ENCODE results near the gene PCDHGB6.
"Not testable (repeated sequence)": the region's sequence is repeated elsewhere in the genome, so short reads cannot be mapped to it uniquely, and the experiment has no call there.

PCDHGB6 gene

DNA sequence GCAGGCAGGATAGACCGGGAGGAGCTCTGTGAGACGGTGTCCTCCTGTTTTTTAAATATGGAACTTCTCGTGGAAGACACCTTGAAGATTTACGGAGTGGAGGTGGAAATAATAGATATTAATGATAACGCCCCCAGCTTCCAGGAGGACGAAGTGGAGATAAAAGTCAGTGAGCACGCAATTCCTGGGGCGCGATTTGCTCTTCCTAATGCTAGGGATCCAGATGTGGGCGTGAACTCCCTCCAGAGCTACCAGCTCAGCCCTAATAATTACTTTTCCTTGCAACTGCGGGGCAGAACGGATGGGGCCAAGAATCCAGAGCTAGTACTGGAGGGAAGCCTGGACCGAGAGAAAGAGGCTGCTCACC, 13.7 kb downstream of the PCDHGB6 start:
- H3K27ac Mint-ChIP-seq, result peak overlapping the region in 1 of 2 donors; percentile 42
- ATAC-seq, result no peak
- peaks cover 17 to 36% of the 10 kb centered on the region in 2 donors for H3K9me3 Mint-ChIP-seq
- peaks cover 95% of the 10 kb centered on the region for H3K27me3 Mint-ChIP-seq
- DNase-seq, result no peak
- H3K4me1 Mint-ChIP-seq, result peaks cover 21% of the 10 kb centered on the region
- H3K4me3 Mint-ChIP-seq, result peak overlapping the region; percentile 82 to 85

- DNase-seq, result no peak
- ATAC-seq, result no peak
- H3K27ac Mint-ChIP-seq, result no peak overlapping the region
- H3K9me3 Mint-ChIP-seq, result peaks cover 17 to 36% of the 10 kb centered on the region in 2 donors
- H3K4me1 Mint-ChIP-seq, result peaks cover 15% of the 10 kb centered on the region
- peaks cover 98% of the 10 kb centered on the region for H3K27me3 Mint-ChIP-seq
- no peak overlapping the region for H3K4me3 Mint-ChIP-seq
These were observed 15.0 kb downstream of the PCDHGB6 start for GRCh38 chr5:141422742-141423291.

GRCh38 chr5:141427783-141428426, 20.1 kb downstream of the PCDHGB6 start:
- Mint-ChIP-seq H3K9me3 (peaks cover 18 to 38% of the 10 kb centered on the region in 2 donors), H3K4me3 (no peak overlapping the region), H3K4me1 (peaks cover 20% of the 10 kb centered on the region), H3K27ac (peak overlapping the region in 1 of 2 donors; percentile 15), H3K27me3 (peaks cover 88% of the 10 kb centered on the region)
- DNase-seq (no peak), ATAC-seq (no peak)

GRCh38 chr5:141430332-141431113, 22.7 kb downstream of the PCDHGB6 start, which contains the start of gene PCDHGA12:
PCDHGA12 (plus strand) TSS chr5:141430507; CDS start chr5:141430760, 253 bp downstream.
- ATAC-seq (peak; percentile 83), DNase-seq (peak in 1 of 2 donors; percentile 46)
- peaks cover 20% of the 10 kb centered on the region for H3K4me1 Mint-ChIP-seq
- H3K4me3 Mint-ChIP-seq, result peak within 1 kb of the TSS; percentile 81 to 84
- peak within 1 kb of the TSS; percentile 72 to 76 for H3K27ac Mint-ChIP-seq
- peaks cover 18 to 49% of the 10 kb centered on the region in 2 donors for H3K9me3 Mint-ChIP-seq
- H3K27me3 Mint-ChIP-seq, result peaks cover 77% of the 10 kb centered on the region

DNA sequence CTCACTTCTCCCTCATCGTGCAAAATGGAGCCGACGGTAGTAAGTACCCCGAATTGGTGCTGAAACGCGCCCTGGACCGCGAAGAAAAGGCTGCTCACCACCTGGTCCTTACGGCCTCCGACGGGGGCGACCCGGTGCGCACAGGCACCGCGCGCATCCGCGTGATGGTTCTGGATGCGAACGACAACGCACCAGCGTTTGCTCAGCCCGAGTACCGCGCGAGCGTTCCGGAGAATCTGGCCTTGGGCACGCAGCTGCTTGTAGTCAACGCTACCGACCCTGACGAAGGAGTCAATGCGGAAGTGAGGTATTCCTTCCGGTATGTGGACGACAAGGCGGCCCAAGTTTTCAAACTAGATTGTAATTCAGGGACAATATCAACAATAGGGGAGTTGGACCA, 23.5 kb downstream of the PCDHGB6 start:
- Mint-ChIP-seq H3K4me3 (peak overlapping the region; percentile 81 to 84), H3K27ac (peak overlapping the region in 1 of 2 donors; percentile 12), H3K27me3 (peaks cover 69% of the 10 kb centered on the region), H3K9me3 (peaks cover 18 to 49% of the 10 kb centered on the region in 2 donors), H3K4me1 (peaks cover 20% of the 10 kb centered on the region)
- DNase-seq, result peak in 1 of 2 donors; percentile 40
- peak; percentile 53 for ATAC-seq

GRCh38 chr5:141432308-141432707, 24.5 kb downstream of the PCDHGB6 start:
- DNase-seq, H3K27ac Mint-ChIP-seq, ATAC-seq: not testable (repeated sequence)
- H3K27me3 Mint-ChIP-seq, result peaks cover 59% of the 10 kb centered on the region
- peak overlapping the region; percentile 81 to 84 for H3K4me3 Mint-ChIP-seq
- peaks cover 20% of the 10 kb centered on the region for H3K4me1 Mint-ChIP-seq
- peaks cover 18 to 49% of the 10 kb centered on the region in 2 donors for H3K9me3 Mint-ChIP-seq

DNA sequence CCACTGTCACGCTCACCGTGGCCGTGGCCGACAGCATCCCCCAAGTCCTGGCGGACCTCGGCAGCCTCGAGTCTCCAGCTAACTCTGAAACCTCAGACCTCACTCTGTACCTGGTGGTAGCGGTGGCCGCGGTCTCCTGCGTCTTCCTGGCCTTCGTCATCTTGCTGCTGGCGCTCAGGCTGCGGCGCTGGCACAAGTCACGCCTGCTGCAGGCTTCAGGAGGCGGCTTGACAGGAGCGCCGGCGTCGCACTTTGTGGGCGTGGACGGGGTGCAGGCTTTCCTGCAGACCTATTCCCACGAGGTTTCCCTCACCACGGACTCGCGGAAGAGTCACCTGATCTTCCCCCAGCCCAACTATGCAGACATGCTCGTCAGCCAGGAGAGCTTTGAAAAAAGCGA, 24.9 kb downstream of the PCDHGB6 start:
- not testable (repeated sequence) for DNase-seq, ATAC-seq, H3K4me3 Mint-ChIP-seq
- Mint-ChIP-seq H3K27me3 (peaks cover 55% of the 10 kb centered on the region), H3K4me1 (peaks cover 20% of the 10 kb centered on the region), H3K9me3 (peaks cover 18 to 47% of the 10 kb centered on the region in 2 donors), H3K27ac (peak overlapping the region in 1 of 2 donors; percentile 55)

- ATAC-seq, result no peak
- Mint-ChIP-seq H3K4me1 (peaks cover 20% of the 10 kb centered on the region), H3K27ac (no peak overlapping the region), H3K9me3 (peaks cover 14 to 38% of the 10 kb centered on the region in 2 donors), H3K4me3 (no peak overlapping the region), H3K27me3 (peaks cover 43% of the 10 kb centered on the region)
- no peak for DNase-seq
These were observed 26.2 kb downstream of the PCDHGB6 start for GRCh38 chr5:141434006-141434405.

- no peak overlapping the region for H3K27ac Mint-ChIP-seq
- H3K27me3 Mint-ChIP-seq, result peaks cover 30% of the 10 kb centered on the region
- no peak for ATAC-seq
- peaks cover under 1% of the 10 kb centered on the region for H3K4me1 Mint-ChIP-seq
- H3K4me3 Mint-ChIP-seq, result no peak overlapping the region
- DNase-seq, result no peak
- H3K9me3 Mint-ChIP-seq, result peaks cover 9 to 28% of the 10 kb centered on the region in 2 donors
These were observed 29.4 kb downstream of the PCDHGB6 start for GRCh38 chr5:141437221-141437620.

DNA sequence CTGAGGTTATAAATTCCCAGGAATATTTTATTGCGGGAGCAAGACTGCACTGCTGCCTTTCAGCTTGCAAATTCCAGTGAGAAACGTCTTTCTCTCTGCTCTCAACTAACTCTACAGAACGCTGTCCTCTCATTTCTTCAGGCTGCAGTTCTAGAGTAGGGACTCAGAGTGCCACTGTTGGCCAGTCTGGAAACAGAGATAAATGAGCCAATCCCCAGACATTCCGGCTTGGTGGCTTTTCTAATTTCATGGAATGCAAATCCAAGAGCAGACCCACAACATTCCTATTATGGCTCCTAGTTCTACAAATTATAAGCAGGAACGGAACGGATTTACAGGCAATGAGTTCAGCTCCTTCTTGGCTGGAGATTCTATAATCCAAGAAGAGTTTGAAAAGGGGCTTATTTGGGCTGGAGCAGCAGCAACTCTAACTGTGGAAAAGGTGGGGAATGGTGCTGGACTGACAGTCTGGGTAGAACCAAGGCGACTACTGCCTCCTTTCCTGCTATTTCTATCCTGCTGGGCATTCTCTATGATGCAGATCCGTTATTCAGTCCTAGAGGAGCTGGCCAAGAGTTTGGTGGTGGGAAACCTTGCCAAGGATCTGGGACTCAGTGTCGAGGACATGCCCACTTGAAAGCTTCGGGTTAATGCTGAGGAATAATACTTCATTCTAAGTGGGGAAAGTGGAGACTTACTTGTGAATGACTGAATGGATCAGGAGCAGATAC, 31.8 kb downstream of the PCDHGB6 start:
- ATAC-seq, result no peak
- DNase-seq, result no peak
- peaks cover 24% of the 10 kb centered on the region for H3K27me3 Mint-ChIP-seq
- H3K27ac Mint-ChIP-seq, result no peak overlapping the region
- no peaks in the 10 kb centered on the region for H3K4me1 Mint-ChIP-seq
- peaks cover 4 to 13% of the 10 kb centered on the region in 2 donors for H3K9me3 Mint-ChIP-seq
- H3K4me3 Mint-ChIP-seq, result no peak overlapping the region

- Mint-ChIP-seq H3K9me3 (peaks cover 4 to 13% of the 10 kb centered on the region in 2 donors), H3K4me1 (no peaks in the 10 kb centered on the region), H3K27me3 (peaks cover 31% of the 10 kb centered on the region), H3K4me3 (no peak overlapping the region), H3K27ac (no peak overlapping the region)
- no peak for DNase-seq
- no peak for ATAC-seq
These were observed 32.5 kb downstream of the PCDHGB6 start for GRCh38 chr5:141440341-141440740.

DNA sequence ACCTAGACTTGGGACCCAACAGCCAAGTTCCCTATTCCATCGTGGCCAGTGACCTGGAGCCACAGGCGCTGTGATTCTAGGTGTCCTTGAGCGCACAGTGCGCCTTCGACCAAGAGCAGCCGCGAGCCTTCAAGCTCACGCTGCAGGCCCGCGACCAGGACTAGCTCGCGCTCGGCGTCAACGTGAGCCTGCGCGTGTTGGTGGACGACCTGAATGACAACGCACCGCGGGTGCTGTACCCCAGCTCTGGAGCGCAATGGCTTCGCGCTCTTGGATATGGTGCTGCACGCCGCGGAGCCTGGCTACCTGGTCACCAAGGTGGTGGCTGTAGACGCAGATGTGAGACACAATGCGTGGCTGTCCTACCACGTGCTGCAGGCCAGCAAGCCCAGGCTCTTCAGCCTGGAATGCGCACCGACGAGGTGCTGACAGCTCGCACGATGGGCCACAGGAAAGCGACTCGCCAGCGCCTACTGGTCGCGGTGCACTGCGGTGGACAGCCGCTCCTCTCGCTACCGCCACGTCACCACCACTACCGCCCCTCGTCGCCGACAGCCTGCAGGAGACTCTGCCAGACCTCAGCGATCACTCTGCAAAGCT, 33.9 kb downstream of the PCDHGB6 start:
- H3K27ac Mint-ChIP-seq, result no peak overlapping the region
- H3K4me3 Mint-ChIP-seq, result no peak overlapping the region
- ATAC-seq (no peak), DNase-seq (no peak)
- H3K4me1 Mint-ChIP-seq, result no peaks in the 10 kb centered on the region
- peaks cover 4 to 13% of the 10 kb centered on the region in 2 donors for H3K9me3 Mint-ChIP-seq
- H3K27me3 Mint-ChIP-seq, result peaks cover 45% of the 10 kb centered on the region

Data from stimulated activated naive CD8-positive, alpha-beta T cell treated with anti-CD3 and anti-CD28 coated beads, Interleukin-15, amount 100 ng/mL, for 72 hours (primary cell).